Nephron (organoid): ENCODE data around the gene FARSB.

Experiments used
- H3K27ac Mint-ChIP-seq, 3 experiments: 2 replicates each; pipeline ENCODE4 v1.8.0; 2020; ENCODE audit warnings: mixed read lengths in 3 of 3, mild to moderate bottlenecking in 2 of 3, moderate library complexity in 1 of 3
- H3K27me3 Mint-ChIP-seq: 2 replicates; pipeline ENCODE4 v1.8.0; 2021; ENCODE audit warnings: low read depth, mild to moderate bottlenecking, moderate library complexity, mixed read lengths
- H3K36me3 Mint-ChIP-seq: 2 replicates; pipeline ENCODE4 v1.8.0; 2020; ENCODE audit warnings: low read depth, mixed read lengths
- H3K4me1 Mint-ChIP-seq: 2 replicates; pipeline ENCODE4 v1.8.0; 2020; ENCODE audit warnings: mixed read lengths
- H3K4me3 Mint-ChIP-seq, 3 experiments: 2 replicates each; pipeline ENCODE4 v1.8.0; 2020; ENCODE audit warnings: mild to moderate bottlenecking in 3 of 3, mixed read lengths in 3 of 3, moderate library complexity in 2 of 3
- H3K9me3 Mint-ChIP-seq: 2 replicates; pipeline ENCODE4 v1.8.0; 2020; ENCODE audit warnings: mixed read lengths
- CTCF ChIP-seq, 3 experiments: fragments of 200-600 bp; sonication (generic); IDR thresholded peaks; one replicate each; pipeline ENCODE4 v1.5.0; 2021; ENCODE audit warnings: antibody characterized with exemption in 3 of 3; ENCODE audit not compliant: unreplicated experiment in 3 of 3

FARSB gene

GRCh38 chr2:222643134-222643533, 12.8 kb downstream of the FARSB start:
- no peak overlapping the region for H3K4me3 Mint-ChIP-seq
- no peak overlapping the region for H3K27ac Mint-ChIP-seq
- H3K4me1 Mint-ChIP-seq = no peaks in the 10 kb centered on the region
- no peak for TF ChIP-seq CTCF (IDR thresholded peaks at IDR 0.05; ENCODE audit: unreplicated experiment in 3 of 3)
- no peaks in the 10 kb centered on the region for H3K27me3 Mint-ChIP-seq
- H3K36me3 Mint-ChIP-seq = peaks cover 46% of the 10 kb centered on the region
- H3K9me3 Mint-ChIP-seq = no peaks in the 10 kb centered on the region

DNA sequence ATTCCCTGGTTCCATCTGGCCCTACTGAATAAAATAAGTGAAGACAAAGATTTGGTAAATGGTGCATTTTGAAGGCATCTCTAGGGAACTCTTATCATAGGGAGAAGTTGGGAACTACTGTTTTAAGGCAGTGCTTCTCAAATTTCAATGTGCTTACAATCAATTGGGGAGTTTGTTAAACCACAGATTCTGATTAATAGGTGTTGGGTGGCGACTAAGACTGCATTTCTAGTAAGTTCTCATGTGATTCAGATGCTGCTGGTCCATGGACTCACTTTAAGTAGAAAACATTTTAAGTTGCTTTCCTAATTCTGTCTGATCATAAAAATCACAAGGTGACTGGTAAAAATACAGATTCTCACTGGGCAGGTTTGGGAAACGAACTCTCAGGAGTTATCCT, 14.6 kb downstream of the FARSB start:
- H3K27ac Mint-ChIP-seq = no peak overlapping the region
- H3K4me1 Mint-ChIP-seq = no peaks in the 10 kb centered on the region
- H3K27me3 Mint-ChIP-seq = no peaks in the 10 kb centered on the region
- H3K4me3 Mint-ChIP-seq = no peak overlapping the region
- H3K36me3 Mint-ChIP-seq = peaks cover 53% of the 10 kb centered on the region
- H3K9me3 Mint-ChIP-seq = no peaks in the 10 kb centered on the region
- no peak for TF ChIP-seq CTCF (IDR thresholded peaks at IDR 0.05; ENCODE audit: unreplicated experiment in 3 of 3)

GRCh38 chr2:222637067-222637466, 18.8 kb downstream of the FARSB start:
- no peaks in the 10 kb centered on the region for H3K9me3 Mint-ChIP-seq
- H3K4me3 Mint-ChIP-seq = no peak overlapping the region
- no peaks in the 10 kb centered on the region for H3K27me3 Mint-ChIP-seq
- peaks cover 66% of the 10 kb centered on the region for H3K36me3 Mint-ChIP-seq
- no peak for TF ChIP-seq CTCF (IDR thresholded peaks at IDR 0.05; ENCODE audit: unreplicated experiment in 3 of 3)
- no peak overlapping the region for H3K27ac Mint-ChIP-seq
- H3K4me1 Mint-ChIP-seq = no peaks in the 10 kb centered on the region

DNA sequence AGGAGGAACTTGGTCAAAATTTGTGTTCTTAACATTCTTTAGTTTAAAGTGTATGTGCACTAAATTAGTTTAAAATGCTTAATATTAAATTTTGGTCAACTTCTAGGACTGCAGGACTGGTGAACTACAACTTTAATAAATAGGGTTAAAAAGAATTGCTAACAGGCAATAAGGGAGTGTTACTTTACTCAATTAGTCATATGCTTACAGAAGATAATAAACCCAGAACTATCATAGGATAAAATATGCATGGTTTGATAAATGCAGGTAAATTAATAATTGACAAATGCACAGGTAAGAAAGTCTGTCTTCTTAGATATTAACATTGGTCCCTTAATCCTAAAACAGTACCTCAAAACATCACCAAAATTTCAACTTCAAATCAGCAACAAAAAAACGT, 20.6 kb downstream of the FARSB start:
- H3K9me3 Mint-ChIP-seq = no peaks in the 10 kb centered on the region
- no peaks in the 10 kb centered on the region for H3K27me3 Mint-ChIP-seq
- no peak overlapping the region for H3K27ac Mint-ChIP-seq
- H3K4me1 Mint-ChIP-seq = no peaks in the 10 kb centered on the region
- TF ChIP-seq CTCF (IDR thresholded peaks at IDR 0.05; ENCODE audit: unreplicated experiment in 3 of 3) = no peak
- no peak overlapping the region for H3K4me3 Mint-ChIP-seq
- H3K36me3 Mint-ChIP-seq = peaks cover 70% of the 10 kb centered on the region

- Mint-ChIP-seq H3K4me3 (no peak overlapping the region), H3K36me3 (peaks cover 72% of the 10 kb centered on the region), H3K9me3 (no peaks in the 10 kb centered on the region), H3K4me1 (no peaks in the 10 kb centered on the region), H3K27ac (no peak overlapping the region), H3K27me3 (no peaks in the 10 kb centered on the region)
- TF ChIP-seq CTCF (IDR thresholded peaks at IDR 0.05; ENCODE audit: unreplicated experiment in 3 of 3) = no peak
Measured at GRCh38 chr2:222627764-222628163, 28.1 kb downstream of the FARSB start.

GRCh38 chr2:222623756-222624309, 32.1 kb downstream of the FARSB start:
- H3K36me3 Mint-ChIP-seq = peaks cover 56% of the 10 kb centered on the region
- H3K4me3 Mint-ChIP-seq = no peak overlapping the region
- TF ChIP-seq CTCF (IDR thresholded peaks at IDR 0.05; ENCODE audit: unreplicated experiment in 3 of 3) = no peak
- H3K9me3 Mint-ChIP-seq = no peaks in the 10 kb centered on the region
- H3K4me1 Mint-ChIP-seq = no peaks in the 10 kb centered on the region
- H3K27ac Mint-ChIP-seq = no peak overlapping the region
- H3K27me3 Mint-ChIP-seq = no peaks in the 10 kb centered on the region
